Ovary (tissue), 9 donors: Measurements from ENCODE around the gene CISD3. TPM values are rescaled to one million over a fixed set of nuclear protein-coding genes. Genes with fewer than 3 reads are reported as not detected.

Experiments
- DNase-seq, 5 donors: peaks; one replicate each; pipeline ENCODE4 v3.0.0-alpha.2; 2019 to 2020
- H3K27ac ChIP-seq, 2 donors: fragments of 200-600 bp; one replicate each; pipeline versions ENCODE4 v1.5.1 to v1.8.0; 2019 to 2022
- H3K27me3 ChIP-seq: fragments of 200-600 bp; one replicate; pipeline ENCODE4 v1.8.0; 2022
- H3K36me3 ChIP-seq: fragments of 200-600 bp; sonication (generic); one replicate; pipeline ENCODE4 v1.5.1; 2019
- H3K4me1 ChIP-seq: one replicate; pipeline ENCODE4 v1.8.1; 2013; ENCODE audit warnings: mild to moderate bottlenecking, moderate library complexity; ENCODE audit not compliant: insufficient read depth
- H3K4me3 ChIP-seq: fragments of 200-600 bp; sonication (generic); one replicate; pipeline ENCODE4 v1.5.1; 2017
- H3K9me3 ChIP-seq, 2 donors: fragments of 200-600 bp in 1 of 2; sonication (generic) in 1 of 2; one replicate each; pipeline versions ENCODE4 v1.5.1 to v1.8.1; 2013 to 2019; ENCODE audit warnings: mild to moderate bottlenecking in 1 of 2, moderate library complexity in 1 of 2
- CTCF ChIP-seq, 3 donors: fragments of 450-650 bp in 2 of 3; fragments of 200-600 bp in 1 of 3; IDR thresholded peaks; one replicate each; pipeline versions ENCODE4 v1.5.1 to v1.8.0; 2016 to 2022; ENCODE audit warnings: antibody characterized with exemption in 3 of 3, mild to moderate bottlenecking in 1 of 3
- EP300 ChIP-seq: sonication (generic); formaldehyde crosslinking; IDR thresholded peaks from one replicate; pipeline ENCODE4 v1.6.1; 2017; ENCODE audit warnings: antibody characterized with exemption
- POLR2A ChIP-seq: fragments of 450-650 bp; IDR thresholded peaks from one replicate; pipeline ENCODE4 v1.6.1; 2017; ENCODE audit warnings: antibody characterized with exemption, mild to moderate bottlenecking, moderate library complexity
- WGBS, 3 donors: extraction: QIAGEN DNeasy Blood & Tissue Kit in 1 of 3; methylation state at CpG; one replicate each; pipeline versions ENCODE4 v1.1.5 to v1.1.7; 2013 to 2017; 5-methylcytosine and 5-hydroxymethylcytosine counted together
- intact Hi-C, 4 donors: fragments of 100-400 bp; cut with DNase I; formaldehyde crosslinking; loops; one replicate each; pipeline versions ENCODE4 v1.11.0 to v1.15.1; 2022 to 2023
- polyA plus RNA-seq, 2 donors: library from polyadenylated mRNA; stranded (reverse); fragments of 200-250 nt in 1 of 2; fragments of 350-450 nt in 1 of 2; fragmentation: Illumina TruSeq in 1 of 2; extraction: RNeasy Lipid Tissue Mini Kit (QIAGEN cat#74804) in 1 of 2; gene quantifications; one replicate each; pipeline ENCODE4 v1.2.3, GENCODE V29; 2013 to 2014
- total RNA-seq, 7 donors: library from RNA; depleted of rRNA in 2 of 7; stranded (reverse); fragments of >200 nt in 2 of 7; fragmentation: NEBNext Ultra II Directional in 3 of 7; extraction: Animal tissue kit (Norgen Biotek cat#: 25700) in 3 of 7; gene quantifications; one replicate each; pipeline versions ENCODE4 v1.1.0 to v1.2.4, GENCODE V29; 2016 to 2023
- donor health status: DM: no; HTN: no; CAD: no; lungs with moderate emphysema.
- donor health status: DM: no; HTN: no; CAD: no.
- donor health status: Bipolar disorder and iron deficiency.
- donor health status: DM: yes; HTN: yes; CAD: no.
- donor health status: DM: no; HTN: no; CAD: no.
- donor health status: DM: yes; HTN: yes; CAD: no.

The CISD3 gene
- total and polyA plus RNA-seq, 9 donors, result 6.2 to 31.1 (median 19.7) TPM

GRCh38 chr17:38698760-38699159 is 31.4 kb upstream of the CISD3 start:
- Histone ChIP-seq H3K9me3 (no peaks in the 10 kb centered on the region), H3K27me3 (no peaks in the 10 kb centered on the region), H3K27ac (no peak overlapping the region), H3K36me3 (no peaks in the 10 kb centered on the region), H3K4me3 (no peak overlapping the region), H3K4me1 (peaks cover 11% of the 10 kb centered on the region)
- WGBS, 3 donors, result 59 to 69% (median 64%) methylated on average over 5 of the region's 5 CpGs
- no peak for TF ChIP-seq POLR2A
- no peak for TF ChIP-seq CTCF (IDR thresholded peaks at IDR 0.05)
- TF ChIP-seq EP300, result no peak
- no peak for DNase-seq
- intact Hi-C loops, result no loop called here

GRCh38 chr17:38701504-38702165 is 28.5 kb upstream of the CISD3 start:
- intact Hi-C loops, result loop anchor here in 2 of 4 donors (2.0 to 5.0 kb wide), 2 partner anchors 21 to 51 kb away; partner anchors contain the start of gene PSMB3 (in 1 of the 2)
- WGBS, 3 donors, result 4 to 7% (median 5%) methylated on average over 21 to 25 of the region's 25 CpGs

DNA sequence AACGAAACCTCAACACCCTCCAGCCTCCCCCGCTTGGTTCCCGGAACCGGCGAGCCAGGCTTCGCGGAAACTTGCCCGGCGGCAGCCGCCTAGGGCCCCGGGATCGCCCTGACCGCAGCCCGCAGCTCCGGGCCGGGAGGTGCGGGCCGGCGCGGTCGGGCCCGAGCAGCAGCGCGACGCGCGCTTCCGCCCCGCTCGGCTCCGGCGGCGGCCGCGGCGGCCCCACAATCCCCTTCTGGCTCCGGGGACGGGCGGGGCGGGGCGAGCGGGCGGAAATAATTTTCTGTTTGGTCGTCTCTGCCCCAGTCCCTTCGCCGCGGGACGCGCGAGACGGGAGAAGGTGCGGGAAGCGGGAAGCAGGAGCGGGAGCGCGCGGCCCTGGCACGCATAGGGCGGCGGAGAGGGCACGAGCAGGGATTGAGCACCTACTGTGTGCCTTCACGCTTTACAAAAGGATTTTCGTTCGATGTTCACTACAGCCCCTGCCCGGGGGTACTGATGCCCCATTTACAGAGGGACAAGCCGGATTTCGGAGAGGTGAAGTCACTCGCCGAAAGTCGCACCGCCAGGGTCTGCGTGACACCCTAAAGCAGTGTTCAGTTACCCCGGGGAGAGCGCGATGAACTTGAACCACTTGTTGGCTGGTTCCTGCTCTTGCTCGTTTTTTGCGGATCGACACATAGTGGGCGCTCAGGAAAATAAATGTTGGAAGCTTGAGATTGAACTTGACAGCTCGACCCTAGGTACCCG is 27.8 kb upstream of the CISD3 start:
- Histone ChIP-seq H3K27ac (peak overlapping the region; percentile 49 to 93), H3K4me3 (peak overlapping the region; percentile 86), H3K9me3 (no peaks in the 10 kb centered on the region), H3K27me3 (no peaks in the 10 kb centered on the region), H3K36me3 (no peaks in the 10 kb centered on the region), H3K4me1 (peaks cover 13% of the 10 kb centered on the region)
- peak; percentile 87 to 91 (median 88) for DNase-seq
- TF ChIP-seq POLR2A (peak; percentile 93), CTCF (IDR thresholded peaks at IDR 0.05) (peak in 1 of 3 donors; percentile 18), EP300 (no peak)
- intact Hi-C loops, result loop anchor here in 1 of 4 donors (5.0 kb wide), 1 partner anchor 50 kb away; the partner anchor contains the start of gene PSMB3
- WGBS, 3 donors, result 0% methylated on average over 60 to 81 of the region's 81 CpGs

More at GRCh38 chr17:38701504-38702165, 28.5 kb upstream of the CISD3 start:
- TF ChIP-seq CTCF (IDR thresholded peaks at IDR 0.05) (no peak), POLR2A (no peak), EP300 (no peak)
- Histone ChIP-seq H3K36me3 (no peaks in the 10 kb centered on the region), H3K4me3 (peak overlapping the region; percentile 86), H3K4me1 (peaks cover 8% of the 10 kb centered on the region), H3K27ac (peak overlapping the region; percentile 49 to 93), H3K27me3 (no peaks in the 10 kb centered on the region), H3K9me3 (no peaks in the 10 kb centered on the region)
- DNase-seq, result peak in 2 of 5 donors; percentile 50 to 56

DNA sequence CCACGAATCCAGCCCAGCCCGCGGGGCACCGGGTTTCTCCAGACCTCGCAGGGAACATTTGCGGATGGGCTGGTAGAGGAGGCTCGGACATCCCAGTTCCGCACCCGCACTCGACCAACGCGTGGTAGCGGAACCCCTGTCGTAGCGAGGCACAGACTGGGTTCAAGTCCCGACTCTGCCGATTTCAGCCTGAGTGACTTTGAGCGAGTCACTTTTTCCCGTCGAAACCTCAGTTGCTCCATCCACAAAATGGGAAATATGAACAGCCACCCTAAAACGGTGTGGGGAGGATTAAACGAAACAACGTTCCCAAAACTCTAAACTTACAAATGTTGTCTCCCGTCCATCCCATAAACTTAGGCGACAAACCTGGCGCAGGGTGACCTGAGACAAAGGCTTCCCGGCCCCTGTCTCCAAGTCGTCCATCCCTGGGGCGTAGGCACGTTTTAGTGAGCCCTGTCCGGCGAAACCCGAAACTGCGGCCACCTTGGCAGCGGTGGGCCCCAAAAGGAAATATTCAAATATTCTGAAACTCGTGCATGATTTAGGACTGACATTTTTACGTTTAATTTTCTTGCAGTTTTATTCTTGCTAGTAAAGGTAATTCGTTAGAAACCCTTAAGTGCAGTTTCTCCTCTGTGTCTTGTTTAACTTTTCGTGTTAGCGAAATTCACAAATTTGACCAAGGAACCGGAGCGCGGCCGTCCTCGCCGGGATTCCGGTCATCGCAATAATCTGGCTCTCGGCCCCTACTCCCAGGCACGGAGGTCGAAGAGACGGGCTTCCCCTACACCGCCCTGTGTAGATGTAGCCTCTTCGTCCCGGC is 27.0 kb upstream of the CISD3 start:
- Histone ChIP-seq H3K27ac (peak overlapping the region; percentile 49 to 93), H3K4me1 (peaks cover 13% of the 10 kb centered on the region)

More for the DNA sequence above, 27.0 kb upstream of the CISD3 start:
- 1 to 2% (median 1%) methylated on average over 55 of the region's 55 CpGs for WGBS, 3 donors
- H3K9me3 ChIP-seq, result no peaks in the 10 kb centered on the region
- intact Hi-C loops, result loop anchor here in 1 of 4 donors (5.0 kb wide), 1 partner anchor 49 kb away; the partner anchor contains the start of gene PSMB3
- H3K36me3 ChIP-seq, result no peaks in the 10 kb centered on the region
- DNase-seq, result no peak
- peak overlapping the region; percentile 86 for H3K4me3 ChIP-seq
- TF ChIP-seq EP300 (no peak), POLR2A (no peak), CTCF (IDR thresholded peaks at IDR 0.05) (no peak)
- no peaks in the 10 kb centered on the region for H3K27me3 ChIP-seq
